NCI-H2107 treated with DMSO at 0.1 percent for 48 hours (cell line): ENCODE results near the gene HBQ1.
"Not testable (repeated sequence)": the region's sequence is repeated elsewhere in the genome, so short reads cannot be mapped to it uniquely, and the experiment has no call there.

Experiments used
- DNase-seq: peaks from one replicate; lab custom pipeline; 2025; ENCODE audit not compliant: unreplicated experiment; lab: John Stamatoyannopoulos, UW

Gene HBQ1

DNA sequence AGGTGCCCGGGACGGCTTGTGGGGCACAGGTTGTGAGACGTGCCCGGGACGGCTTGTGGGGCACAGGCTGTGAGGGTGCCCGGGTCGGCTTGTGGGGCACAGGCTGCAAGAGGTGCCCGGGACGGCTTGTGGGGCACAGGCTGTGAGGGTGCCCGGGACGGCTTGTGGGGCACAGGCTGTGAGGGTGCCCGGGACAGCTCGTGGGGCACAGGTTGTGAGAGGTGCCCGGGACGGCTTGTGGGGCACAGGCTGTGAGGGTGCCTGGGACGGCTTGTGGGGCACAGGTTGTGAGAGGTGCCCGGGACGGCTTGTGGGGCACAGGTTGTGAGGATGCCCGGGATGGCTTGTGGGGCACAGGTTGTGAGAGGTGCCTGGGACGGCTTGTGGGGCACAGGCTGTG, 20.0 kb upstream of the HBQ1 start:
- not testable (repeated sequence) for DNase-seq

DNA sequence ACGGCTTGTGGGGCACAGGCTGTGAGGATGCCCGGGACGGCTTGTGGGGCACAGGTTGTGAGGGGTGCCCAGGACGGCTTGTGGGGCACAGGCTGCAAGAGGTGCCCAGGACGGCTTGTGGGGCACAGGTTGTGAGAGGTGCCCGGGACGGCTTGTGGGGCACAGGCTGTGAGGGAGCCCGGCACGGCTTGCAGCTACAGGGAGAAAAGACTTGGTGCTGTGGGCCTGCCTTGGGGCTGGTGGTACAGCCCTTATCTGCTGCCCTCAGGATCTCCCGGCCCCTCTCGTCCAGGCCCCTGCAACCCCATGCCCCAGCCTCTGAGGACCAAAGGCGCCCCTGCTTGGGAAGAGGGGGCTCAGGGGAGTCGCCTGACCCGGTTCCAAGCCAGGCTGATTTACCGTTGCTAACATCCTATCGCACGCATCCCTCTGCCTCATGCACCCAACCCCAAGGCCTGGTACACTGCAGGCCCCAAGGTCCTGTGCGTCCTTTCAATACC, 19.5 kb upstream of the HBQ1 start:
- DNase-seq = no peak

DNA sequence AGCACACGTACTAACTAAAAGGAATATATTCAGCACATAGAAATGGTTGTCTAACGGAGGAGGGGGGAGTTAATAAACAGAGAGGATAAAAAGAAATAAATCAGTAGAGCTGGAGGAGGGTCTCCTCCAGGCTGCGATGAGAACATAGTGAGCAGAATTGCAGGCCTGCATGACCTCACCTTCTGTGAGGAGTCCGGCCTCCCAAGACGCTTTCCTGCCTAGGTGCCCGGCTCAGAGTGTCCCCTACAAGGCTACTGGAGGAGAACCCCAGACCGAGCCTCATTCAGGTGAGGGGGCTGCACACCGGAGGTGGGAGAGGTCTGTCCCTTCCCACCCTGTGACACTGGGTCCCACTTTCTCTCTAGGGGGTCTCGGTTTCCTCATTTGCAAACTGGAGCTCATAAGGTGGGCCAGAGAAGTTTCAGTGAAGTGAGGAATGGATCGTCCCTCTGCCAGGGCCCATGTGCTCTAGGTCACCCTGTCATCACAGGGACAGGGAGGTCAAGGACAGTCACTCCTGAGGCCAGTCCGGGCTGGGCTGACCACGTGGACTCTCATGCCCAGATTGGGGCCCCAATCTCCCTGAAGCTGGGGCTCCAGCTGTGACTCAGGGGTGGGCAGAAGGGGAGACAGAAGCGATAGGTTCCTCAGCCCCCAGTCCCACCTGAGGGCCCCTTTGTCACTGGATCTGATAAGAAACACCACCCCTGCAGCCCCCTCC, 17.8 kb upstream of the HBQ1 start:
- DNase-seq = no peak

DNA sequence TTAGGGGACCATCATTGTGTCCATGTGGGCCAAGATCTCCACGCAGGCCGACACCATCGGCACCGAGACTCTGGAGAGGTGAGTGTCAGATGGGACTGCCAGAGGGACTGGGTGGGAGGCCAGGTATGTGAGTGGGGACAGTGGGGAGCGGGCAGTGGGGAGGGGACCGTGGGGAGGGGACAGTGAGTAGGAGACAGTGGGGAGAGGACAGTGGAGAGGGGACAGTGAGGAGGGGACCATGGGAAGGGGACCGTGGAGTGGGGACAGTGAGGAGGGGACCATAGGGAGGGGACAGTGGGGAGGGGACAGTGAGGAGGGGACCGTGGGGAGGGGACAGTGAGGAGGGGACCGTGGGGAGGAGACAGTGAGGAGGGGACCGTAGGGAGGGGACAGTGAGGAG, 17.1 kb upstream of the HBQ1 start:
- DNase-seq = not testable (repeated sequence)

DNA sequence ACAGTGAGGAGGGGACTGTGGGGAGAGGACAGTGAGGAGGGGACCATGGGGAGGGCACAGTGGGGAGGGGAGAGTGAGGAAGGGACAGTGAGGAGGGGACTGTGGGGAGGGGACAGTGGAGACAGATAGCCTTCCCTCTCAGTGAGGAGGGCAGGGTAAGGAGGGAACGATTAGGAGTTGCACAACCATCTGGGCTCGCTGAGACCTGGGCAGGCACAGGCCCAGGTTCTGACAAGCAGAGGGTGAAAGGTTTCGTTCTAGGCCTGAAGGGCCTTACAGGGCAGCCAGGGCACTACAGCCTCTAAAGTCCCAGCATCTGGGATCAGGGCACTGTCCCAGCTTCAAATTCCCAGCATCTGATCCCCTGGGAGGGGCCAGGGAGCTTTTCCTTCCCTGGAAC, 16.6 kb upstream of the HBQ1 start:
- DNase-seq = not testable (repeated sequence)

DNA sequence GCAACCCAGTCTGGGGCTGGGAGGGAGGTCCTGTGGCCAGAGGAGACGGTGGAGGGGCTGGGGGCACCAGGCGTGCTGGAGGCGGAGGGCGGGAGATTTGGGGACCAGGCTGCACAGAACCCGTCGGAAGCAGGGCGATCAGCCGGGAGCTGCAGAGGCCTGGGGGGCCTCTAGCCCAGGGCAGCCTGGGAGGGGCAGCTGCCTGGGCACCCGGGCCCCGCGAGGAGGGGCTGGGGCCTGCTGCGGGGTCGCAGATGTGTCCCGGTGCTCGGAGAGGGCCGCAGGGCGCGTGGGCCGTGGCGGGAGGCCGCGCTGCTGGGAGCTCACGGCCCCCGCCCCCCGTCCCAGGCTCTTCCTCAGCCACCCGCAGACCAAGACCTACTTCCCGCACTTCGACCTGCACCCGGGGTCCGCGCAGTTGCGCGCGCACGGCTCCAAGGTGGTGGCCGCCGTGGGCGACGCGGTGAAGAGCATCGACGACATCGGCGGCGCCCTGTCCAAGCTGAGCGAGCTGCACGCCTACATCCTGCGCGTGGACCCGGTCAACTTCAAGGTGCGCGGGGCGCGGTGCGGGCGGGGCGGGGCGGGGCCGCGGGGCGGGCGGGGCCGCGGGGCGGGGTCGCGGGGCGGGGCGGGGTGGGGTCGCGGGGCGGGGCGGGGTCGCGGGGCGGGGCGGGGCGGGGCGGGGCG, 16.0 kb upstream of the HBQ1 start:
- not testable (repeated sequence) for DNase-seq

DNA sequence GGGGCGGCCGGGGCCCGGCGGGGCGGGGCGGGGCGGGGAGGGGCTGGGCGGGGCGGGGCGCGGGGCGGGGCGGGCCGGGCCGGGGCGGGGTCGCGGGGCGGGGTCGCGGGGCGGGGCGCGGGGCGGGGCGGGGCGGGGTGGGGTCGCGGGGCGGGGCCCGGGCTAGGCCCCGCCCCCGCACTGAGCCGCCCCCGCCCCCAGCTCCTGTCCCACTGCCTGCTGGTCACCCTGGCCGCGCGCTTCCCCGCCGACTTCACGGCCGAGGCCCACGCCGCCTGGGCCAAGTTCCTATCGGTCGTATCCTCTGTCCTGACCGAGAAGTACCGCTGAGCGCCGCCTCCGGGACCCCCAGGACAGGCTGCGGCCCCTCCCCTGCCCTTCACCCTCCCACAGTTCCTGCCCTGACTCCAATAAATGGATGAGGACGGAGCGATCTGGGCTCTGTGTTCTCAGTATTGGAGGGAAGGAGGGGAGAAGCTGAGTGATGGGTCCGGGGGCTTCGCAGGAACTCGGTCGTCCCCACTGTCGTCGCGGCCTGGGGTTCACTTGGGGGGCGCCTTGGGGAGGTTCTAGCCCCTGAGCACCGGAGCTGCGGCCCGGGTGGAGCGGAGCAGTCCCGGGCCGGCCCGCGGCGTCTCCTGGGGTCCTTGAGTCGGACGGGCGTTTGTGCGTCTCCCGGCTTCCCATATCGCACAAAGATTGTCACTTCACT, 15.3 kb upstream of the HBQ1 start:
- DNase-seq = no peak

DNA sequence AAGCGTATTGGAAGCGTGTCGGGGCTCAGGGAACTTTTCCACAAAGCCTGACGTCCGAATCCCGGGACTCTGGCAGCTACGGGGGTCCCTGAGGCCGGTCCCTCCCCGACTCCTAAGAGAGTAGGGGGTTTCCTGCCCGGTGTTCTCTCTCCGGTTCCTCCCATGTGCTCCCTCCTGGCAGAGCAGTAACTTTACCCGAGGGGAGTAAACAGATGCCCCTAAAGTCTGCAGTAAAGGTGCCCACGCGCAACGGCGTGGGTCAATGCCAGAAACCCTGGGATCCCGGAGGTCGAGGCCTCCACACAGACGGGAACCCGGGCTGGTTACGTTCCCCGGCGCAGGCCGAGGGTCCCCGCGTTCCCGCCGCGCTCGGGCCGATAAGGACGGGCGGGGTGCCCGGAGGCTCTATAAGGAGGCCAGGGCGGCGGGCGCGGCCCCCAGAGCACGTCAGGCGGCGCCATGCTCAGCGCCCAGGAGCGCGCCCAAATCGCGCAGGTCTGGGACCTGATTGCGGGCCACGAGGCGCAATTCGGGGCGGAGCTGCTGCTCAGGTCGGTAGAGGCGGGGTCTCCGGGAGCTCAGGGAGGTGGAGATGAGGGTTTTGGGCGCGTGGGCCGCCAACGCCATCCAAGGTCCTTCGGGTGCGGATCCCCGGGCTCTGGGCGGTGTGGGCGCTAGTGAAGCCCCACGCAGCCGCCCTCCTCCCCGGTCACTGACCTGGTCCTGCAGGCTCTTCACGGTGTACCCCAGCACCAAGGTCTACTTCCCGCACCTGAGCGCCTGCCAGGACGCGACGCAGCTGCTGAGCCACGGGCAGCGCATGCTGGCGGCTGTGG, 14.5 kb upstream of the HBQ1 start, which contains the start of gene HBM:
Gene HBM (plus strand): TSS at position 440 of the 836 bp plus-strand sequence. CDS start 20 bp downstream, at position 460.
- DNase-seq = no peak

DNA sequence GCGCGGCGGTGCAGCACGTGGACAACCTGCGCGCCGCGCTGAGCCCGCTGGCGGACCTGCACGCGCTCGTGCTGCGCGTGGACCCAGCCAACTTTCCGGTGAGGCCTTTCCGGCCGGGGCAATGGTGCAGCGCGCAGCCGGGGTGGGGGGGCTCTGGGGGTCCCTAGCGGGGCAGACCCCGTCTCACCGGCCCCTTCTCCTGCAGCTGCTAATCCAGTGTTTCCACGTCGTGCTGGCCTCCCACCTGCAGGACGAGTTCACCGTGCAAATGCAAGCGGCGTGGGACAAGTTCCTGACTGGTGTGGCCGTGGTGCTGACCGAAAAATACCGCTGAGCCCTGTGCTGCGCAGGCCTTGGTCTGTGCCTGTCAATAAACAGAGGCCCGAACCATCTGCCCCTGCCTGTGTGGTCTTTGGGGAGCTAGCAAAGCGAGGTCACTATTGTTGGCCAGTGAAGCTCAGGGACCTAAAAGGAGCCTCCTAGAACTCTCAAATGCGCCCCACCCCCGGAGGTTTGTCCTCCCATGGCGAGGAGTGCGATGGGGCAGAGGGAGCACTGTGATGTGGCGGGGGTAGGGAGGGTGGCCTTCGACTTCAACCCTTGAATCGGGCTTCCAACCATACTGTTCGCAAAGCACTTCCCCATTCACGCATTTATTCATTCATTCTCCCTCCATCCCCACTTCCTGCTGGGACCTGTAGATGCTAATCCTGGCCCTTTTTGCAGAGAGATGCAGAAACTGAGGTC, 13.7 kb upstream of the HBQ1 start:
- DNase-seq = no peak

DNA sequence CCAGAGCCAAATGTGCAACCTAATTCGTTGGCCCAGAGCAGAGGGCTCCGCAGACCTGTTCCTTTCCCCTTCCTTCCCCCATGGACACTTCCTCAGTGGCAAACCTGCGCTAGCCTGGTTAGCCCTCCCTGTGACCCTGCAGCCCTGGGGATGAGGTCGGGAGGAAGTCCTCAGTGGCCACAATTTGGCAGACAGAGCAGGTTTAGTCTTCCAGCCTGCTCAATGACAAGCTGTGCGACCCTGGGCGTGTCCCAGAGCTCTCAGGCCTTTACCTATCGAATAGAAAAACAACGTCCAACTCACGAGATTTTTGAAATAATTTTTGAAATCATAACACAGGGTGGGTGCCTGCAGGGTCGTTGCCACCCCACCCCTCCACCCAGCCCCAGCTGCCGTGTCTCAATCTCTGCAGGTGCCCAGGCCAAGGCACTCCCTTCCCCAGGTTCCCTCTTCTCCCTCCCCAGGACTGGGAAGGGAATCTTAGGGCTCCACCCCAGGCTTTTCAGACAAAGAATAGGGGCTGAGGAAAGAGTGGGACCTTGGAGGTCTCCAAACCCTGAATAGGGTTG, 13.1 kb upstream of the HBQ1 start:
- no peak for DNase-seq

DNA sequence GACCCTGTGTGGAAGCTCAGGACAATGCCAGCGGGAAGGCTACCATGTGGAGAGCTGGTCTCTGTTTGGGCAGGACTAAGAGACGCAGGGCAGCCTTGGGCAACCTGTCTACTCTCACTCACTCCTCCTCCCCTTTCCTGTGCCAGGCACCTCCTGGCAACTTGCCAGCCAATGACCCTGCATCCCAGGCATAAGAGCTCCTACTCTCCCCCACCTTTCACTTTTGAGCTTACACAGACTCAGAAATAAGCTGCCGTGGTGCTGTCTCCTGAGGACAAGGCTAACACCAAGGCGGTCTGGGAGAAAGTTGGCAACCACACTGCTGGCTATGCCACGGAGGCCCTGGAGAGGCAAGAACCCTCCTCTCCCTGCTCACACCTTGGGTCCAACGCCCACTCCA, 11.8 kb upstream of the HBQ1 start:
- DNase-seq = no peak

DNA sequence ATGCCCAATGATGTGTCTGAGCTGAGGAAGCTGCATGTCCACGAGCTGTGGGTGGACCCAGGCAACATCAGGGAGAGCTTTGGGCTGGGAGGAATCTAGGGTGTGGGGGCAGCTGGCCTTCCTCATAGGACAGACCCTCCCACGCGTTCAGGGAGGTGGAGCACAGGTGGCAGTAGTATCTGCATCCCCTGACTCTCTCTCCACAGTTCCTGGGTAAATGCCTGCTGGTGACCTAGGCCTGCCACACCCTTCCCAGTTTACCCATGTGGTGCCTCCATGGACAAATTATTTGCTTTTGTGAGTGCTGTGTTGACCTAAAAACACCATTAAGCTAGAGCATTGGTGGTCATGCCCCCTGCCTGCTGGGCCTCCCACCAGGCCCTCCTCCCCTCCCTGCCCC, 11.2 kb upstream of the HBQ1 start:
- DNase-seq = no peak

DNA sequence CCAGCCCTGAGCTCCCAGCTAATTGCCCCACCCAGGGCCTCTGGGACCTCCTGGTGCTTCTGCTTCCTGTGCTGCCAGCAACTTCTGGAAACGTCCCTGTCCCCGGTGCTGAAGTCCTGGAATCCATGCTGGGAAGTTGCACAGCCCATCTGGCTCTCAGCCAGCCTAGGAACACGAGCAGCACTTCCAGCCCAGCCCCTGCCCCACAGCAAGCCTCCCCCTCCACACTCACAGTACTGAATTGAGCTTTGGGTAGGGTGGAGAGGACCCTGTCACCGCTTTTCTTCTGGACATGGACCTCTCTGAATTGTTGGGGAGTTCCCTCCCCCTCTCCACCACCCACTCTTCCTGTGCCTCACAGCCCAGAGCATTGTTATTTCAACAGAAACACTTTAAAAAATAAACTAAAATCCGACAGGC, 10.2 kb upstream of the HBQ1 start:
- DNase-seq = not testable (repeated sequence)

DNA sequence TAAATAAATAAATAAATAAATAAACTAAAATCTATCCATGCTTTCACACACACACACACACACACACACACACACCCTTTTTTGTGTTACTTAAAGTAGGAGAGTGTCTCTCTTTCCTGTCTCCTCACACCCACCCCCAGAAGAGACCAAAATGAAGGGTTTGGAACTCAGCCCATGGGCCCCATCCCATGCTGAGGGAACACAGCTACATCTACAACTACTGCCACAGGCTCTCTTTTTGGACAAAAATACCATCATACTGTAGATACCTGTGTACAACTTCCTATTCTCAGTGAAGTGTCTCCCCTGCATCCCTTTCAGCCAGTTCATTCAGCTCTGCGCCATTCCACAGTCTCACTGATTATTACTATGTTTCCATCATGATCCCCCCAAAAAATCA, 9.5 kb upstream of the HBQ1 start:
- no peak for DNase-seq

DNA sequence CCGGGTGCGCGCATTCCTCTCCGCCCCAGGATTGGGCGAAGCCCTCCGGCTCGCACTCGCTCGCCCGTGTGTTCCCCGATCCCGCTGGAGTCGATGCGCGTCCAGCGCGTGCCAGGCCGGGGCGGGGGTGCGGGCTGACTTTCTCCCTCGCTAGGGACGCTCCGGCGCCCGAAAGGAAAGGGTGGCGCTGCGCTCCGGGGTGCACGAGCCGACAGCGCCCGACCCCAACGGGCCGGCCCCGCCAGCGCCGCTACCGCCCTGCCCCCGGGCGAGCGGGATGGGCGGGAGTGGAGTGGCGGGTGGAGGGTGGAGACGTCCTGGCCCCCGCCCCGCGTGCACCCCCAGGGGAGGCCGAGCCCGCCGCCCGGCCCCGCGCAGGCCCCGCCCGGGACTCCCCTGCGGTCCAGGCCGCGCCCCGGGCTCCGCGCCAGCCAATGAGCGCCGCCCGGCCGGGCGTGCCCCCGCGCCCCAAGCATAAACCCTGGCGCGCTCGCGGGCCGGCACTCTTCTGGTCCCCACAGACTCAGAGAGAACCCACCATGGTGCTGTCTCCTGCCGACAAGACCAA, 7.8 kb upstream of the HBQ1 start, which contains the start of gene HBA2:
Gene HBA2 (plus strand): TSS at position 503 of the 568 bp plus-strand sequence. CDS start 37 bp downstream, at position 540.
- not testable (repeated sequence) for DNase-seq

DNA sequence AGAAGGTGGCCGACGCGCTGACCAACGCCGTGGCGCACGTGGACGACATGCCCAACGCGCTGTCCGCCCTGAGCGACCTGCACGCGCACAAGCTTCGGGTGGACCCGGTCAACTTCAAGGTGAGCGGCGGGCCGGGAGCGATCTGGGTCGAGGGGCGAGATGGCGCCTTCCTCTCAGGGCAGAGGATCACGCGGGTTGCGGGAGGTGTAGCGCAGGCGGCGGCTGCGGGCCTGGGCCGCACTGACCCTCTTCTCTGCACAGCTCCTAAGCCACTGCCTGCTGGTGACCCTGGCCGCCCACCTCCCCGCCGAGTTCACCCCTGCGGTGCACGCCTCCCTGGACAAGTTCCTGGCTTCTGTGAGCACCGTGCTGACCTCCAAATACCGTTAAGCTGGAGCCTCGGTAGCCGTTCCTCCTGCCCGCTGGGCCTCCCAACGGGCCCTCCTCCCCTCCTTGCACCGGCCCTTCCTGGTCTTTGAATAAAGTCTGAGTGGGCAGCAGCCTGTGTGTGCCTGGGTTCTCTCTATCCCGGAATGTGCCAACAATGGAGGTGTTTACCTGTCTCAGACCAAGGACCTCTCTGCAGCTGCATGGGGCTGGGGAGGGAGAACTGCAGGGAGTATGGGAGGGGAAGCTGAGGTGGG, 6.9 kb upstream of the HBQ1 start:
- not testable (repeated sequence) for DNase-seq

DNA sequence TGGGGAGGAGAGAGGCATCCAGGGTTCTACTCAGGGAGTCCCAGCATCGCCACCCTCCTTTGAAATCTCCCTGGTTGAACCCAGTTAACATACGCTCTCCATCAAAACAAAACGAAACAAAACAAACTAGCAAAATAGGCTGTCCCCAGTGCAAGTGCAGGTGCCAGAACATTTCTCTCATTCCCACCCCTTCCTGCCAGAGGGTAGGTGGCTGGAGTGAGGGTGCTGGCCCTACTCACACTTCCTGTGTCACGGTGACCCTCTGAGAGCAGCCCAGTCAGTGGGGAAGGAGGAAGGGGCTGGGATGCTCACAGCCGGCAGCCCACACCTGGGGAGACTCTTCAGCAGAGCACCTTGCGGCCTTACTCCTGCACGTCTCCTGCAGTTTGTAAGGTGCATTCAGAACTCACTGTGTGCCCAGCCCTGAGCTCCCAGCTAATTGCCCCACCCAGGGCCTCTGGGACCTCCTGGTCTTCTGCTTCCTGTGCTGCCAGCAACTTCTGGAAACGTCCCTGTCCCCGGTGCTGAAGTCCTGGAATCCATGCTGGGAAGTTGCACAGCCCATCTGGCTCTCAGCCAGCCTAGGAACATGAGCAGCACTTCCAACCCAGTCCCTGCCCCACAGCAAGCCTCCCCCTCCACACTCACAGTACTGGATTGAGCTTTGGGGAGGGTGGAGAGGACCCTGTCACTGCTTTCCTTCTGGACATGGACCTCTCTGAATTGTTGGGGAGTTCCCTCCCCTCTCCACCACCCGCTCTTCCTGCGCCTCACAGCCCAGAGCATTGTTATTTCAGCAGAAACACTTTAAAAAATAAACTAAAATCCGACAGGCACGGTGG, 6.1 kb upstream of the HBQ1 start:
- DNase-seq = not testable (repeated sequence)
